Muscle of leg (tissue), 11 donors: ENCODE measurements around the gene C5AR2. TPM values are rescaled to one million over a fixed set of nuclear protein-coding genes. Genes with fewer than 3 reads are reported as not detected.
"Not testable (repeated sequence)": the region's sequence is repeated elsewhere in the genome, so short reads cannot be mapped to it uniquely, and the experiment has no call there.

ENCODE experiments used
- DNase-seq: peaks from one replicate; pipeline ENCODE4 v3.0.0; 2013
- H3K27ac ChIP-seq: one replicate; pipeline ENCODE4 v1.5.1; 2013; ENCODE audit warnings: mild to moderate bottlenecking, low read length, control low read depth
- H3K27me3 ChIP-seq: one replicate; pipeline ENCODE4 v1.6.1; 2013; ENCODE audit warnings: low read length; ENCODE audit not compliant: control insufficient read depth, insufficient read depth
- H3K36me3 ChIP-seq: one replicate; pipeline ENCODE4 v1.6.1; 2013; ENCODE audit warnings: low read length; ENCODE audit not compliant: control insufficient read depth, insufficient read depth
- H3K4me1 ChIP-seq: one replicate; pipeline ENCODE4 v1.6.1; 2013; ENCODE audit warnings: low read length; ENCODE audit not compliant: control insufficient read depth, insufficient read depth
- H3K4me3 ChIP-seq: one replicate; pipeline ENCODE4 v1.5.1; 2013; ENCODE audit warnings: low read length, control low read depth
- H3K9me3 ChIP-seq: replicated peaks from 2 replicates; pipeline ENCODE4 v1.6.1; 2013; ENCODE audit warnings: low read depth, low read length; ENCODE audit not compliant: control insufficient read depth
- WGBS: methylation state at CpG from one replicate; pipeline ENCODE4 v1.1.5; 2013; ENCODE audit warnings: missing lambda C conversion rate; ENCODE audit not compliant: insufficient coverage; 5-methylcytosine and 5-hydroxymethylcytosine counted together
- polyA plus RNA-seq, 8 donors: library from polyadenylated mRNA; unstranded; fragments of 120-200 nt; gene quantifications; one replicate each; pipeline versions ENCODE4 v1.2.1 to v1.2.3, GENCODE V29; 2013; ENCODE audit warnings: inconsistent platforms in 1 of 8, low replicate concordance in 1 of 8; ENCODE audit not compliant: insufficient read length in 8 of 8, insufficient read depth in 1 of 8
- total RNA-seq: library from RNA; stranded (reverse); fragments of 120-200 nt; gene quantifications from one replicate; pipeline ENCODE4 v1.2.4, GENCODE V29; 2013

C5AR2 gene
- total and polyA plus RNA-seq, 9 donors: 0.21 to 0.68 (median 0.40) TPM

- Histone ChIP-seq H3K4me1 (no peaks in the 10 kb centered on the region), H3K4me3 (no peak overlapping the region), H3K36me3 (no peaks in the 10 kb centered on the region), H3K27me3 (no peaks in the 10 kb centered on the region), H3K27ac (no peak overlapping the region), H3K9me3 (no peaks in the 10 kb centered on the region)
- 85% methylated on average over 5 of the region's 11 CpGs for WGBS
- no peak for DNase-seq
Observed at GRCh38 chr19:47343194-47343802, 11.3 kb downstream of the C5AR2 start.

- H3K4me3 ChIP-seq: no peak overlapping the region
- no peak for DNase-seq
- no peaks in the 10 kb centered on the region for H3K36me3 ChIP-seq
- H3K27me3 ChIP-seq: no peaks in the 10 kb centered on the region
- no peak overlapping the region for H3K27ac ChIP-seq
- WGBS: 86% methylated on average over 1 of the region's 1 CpG
- no peaks in the 10 kb centered on the region for H3K9me3 ChIP-seq
- H3K4me1 ChIP-seq: peaks cover 5% of the 10 kb centered on the region
Observed at GRCh38 chr19:47344425-47344824, 12.4 kb downstream of the C5AR2 start.

DNA sequence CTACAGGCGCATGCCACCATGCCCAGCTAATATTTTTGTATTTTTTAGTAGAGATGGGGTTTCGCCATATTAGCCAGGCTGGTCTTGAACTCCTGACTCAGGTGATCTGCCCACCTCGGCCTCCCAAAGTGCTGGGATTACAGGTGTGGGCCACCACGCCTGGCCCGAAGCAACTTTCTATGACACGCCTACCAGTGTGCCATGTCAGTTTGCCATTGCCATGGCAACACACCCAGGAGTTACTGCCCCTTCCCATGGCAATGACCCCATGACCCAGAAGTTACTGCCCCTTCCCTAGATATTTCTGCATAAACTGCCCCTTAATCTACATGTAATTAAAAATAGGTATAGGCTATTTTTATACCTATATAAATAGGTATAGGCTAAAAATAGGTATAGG lies 14.0 kb downstream of the C5AR2 start:
- H3K27me3 ChIP-seq, H3K4me1 ChIP-seq, H3K36me3 ChIP-seq, DNase-seq, H3K4me3 ChIP-seq, H3K9me3 ChIP-seq, H3K27ac ChIP-seq: not testable (repeated sequence)
- 86% methylated on average over 6 of the region's 6 CpGs for WGBS

- 4% methylated on average over 62 of the region's 63 CpGs for WGBS
- H3K27me3 ChIP-seq: no peaks in the 10 kb centered on the region
- peak; percentile 99 for DNase-seq
- H3K4me1 ChIP-seq: peaks cover 8% of the 10 kb centered on the region
- peak within 1 kb of the TSS; percentile 99 for H3K4me3 ChIP-seq
- H3K27ac ChIP-seq: peak within 1 kb of the TSS; percentile 69
- no peaks in the 10 kb centered on the region for H3K9me3 ChIP-seq
- H3K36me3 ChIP-seq: peaks cover 20% of the 10 kb centered on the region
Observed at GRCh38 chr19:47348819-47349795, 17.1 kb downstream of the C5AR2 start, which contains the start of gene DHX34. TSS of gene DHX34 (plus strand) at chr19:47349315. CDS start at chr19:47353031, 3,716 bp downstream.

DNA sequence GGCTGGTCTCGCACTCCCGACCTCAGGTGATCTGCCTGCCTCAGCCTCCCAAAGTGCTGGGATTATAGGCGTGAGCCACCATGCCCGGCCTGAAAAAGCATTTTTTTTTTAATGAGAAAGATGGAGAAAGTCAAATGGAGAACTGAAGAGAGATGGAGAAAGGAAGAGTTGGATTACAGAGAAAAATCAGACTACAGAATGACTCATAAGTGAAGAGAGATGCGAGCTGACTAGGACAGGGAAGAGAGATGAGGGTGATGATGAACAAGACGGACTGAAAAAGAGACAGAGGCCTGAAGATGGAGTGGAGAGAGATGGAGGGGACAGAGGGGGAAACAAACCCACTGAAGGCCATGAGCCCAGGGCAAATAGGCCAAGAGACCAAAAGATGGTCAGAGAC lies 18.7 kb downstream of the C5AR2 start:
- Histone ChIP-seq H3K27ac (no peak overlapping the region), H3K9me3 (no peaks in the 10 kb centered on the region), H3K36me3 (peaks cover 33% of the 10 kb centered on the region), H3K4me1 (peaks cover 8% of the 10 kb centered on the region), H3K27me3 (no peaks in the 10 kb centered on the region), H3K4me3 (no peak overlapping the region)
- WGBS: 90% methylated on average over 6 of the region's 6 CpGs
- DNase-seq: no peak

DNA sequence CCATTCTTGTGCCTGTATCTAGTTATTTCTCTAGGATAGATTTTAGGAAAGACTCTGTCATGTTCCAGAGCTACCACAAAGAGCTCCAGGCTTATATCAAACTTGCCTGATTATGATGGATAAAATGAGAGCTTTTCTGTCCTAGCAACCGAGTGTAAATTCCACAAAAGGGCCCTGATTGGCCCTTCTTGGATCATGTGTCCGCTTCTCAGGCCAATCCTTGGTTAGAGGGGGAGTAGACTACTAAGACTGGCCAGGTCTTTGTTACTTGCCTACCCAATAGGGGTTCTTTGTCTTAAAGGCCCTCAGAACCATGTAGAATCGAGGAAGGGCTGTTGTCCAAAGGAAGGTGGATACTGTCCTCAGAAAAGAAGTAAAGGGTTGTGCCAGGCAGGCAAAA lies 19.6 kb downstream of the C5AR2 start:
- Histone ChIP-seq H3K27me3 (no peaks in the 10 kb centered on the region), H3K9me3 (peaks cover 2% of the 10 kb centered on the region), H3K4me3 (no peak overlapping the region), H3K4me1 (peaks cover 8% of the 10 kb centered on the region), H3K36me3 (peaks cover 42% of the 10 kb centered on the region), H3K27ac (no peak overlapping the region)
- DNase-seq: no peak
- 78% methylated on average over 2 of the region's 3 CpGs for WGBS

- Histone ChIP-seq H3K27me3 (no peaks in the 10 kb centered on the region), H3K36me3 (peaks cover 47% of the 10 kb centered on the region), H3K4me3 (no peak overlapping the region), H3K4me1 (peaks cover 8% of the 10 kb centered on the region), H3K9me3 (peaks cover 2% of the 10 kb centered on the region), H3K27ac (no peak overlapping the region)
- no peak for DNase-seq
- WGBS: no CpG with 5 or more reads among the region's 2 CpGs
Observed at GRCh38 chr19:47352095-47352494, 20.1 kb downstream of the C5AR2 start.

- no peaks in the 10 kb centered on the region for H3K27me3 ChIP-seq
- WGBS: 96% methylated on average over 24 of the region's 24 CpGs
- DNase-seq: no peak
- peaks cover 59% of the 10 kb centered on the region for H3K36me3 ChIP-seq
- peaks cover 4% of the 10 kb centered on the region for H3K9me3 ChIP-seq
- no peak overlapping the region for H3K27ac ChIP-seq
- no peak overlapping the region for H3K4me3 ChIP-seq
- peaks cover 8% of the 10 kb centered on the region for H3K4me1 ChIP-seq
Observed at GRCh38 chr19:47353307-47353712, 21.3 kb downstream of the C5AR2 start.

DNA sequence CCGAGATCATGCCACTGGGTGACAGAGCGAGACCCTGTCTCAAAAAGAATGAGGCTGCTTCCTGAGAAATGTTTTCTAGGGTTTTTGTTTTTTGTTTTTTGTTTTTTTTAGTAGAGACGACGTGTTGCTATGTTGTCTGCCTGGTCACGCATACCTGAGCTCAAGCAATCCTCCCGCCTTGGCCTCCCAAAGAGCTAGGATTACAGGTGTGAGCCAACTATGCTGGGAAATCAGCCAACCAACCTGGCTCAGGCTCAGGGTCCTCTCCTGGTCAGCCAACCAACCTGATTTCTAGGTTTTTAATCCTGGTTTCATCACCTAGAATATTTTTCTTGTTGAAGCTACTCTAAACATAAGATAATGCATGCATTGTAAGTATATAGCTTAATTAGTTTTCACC lies 24.9 kb downstream of the C5AR2 start:
- no peak for DNase-seq
- 96% methylated on average over 4 of the region's 6 CpGs for WGBS
- H3K36me3 ChIP-seq: peaks cover 91% of the 10 kb centered on the region

More for the DNA sequence above, 24.9 kb downstream of the C5AR2 start:
- no peaks in the 10 kb centered on the region for H3K4me1 ChIP-seq
- no peaks in the 10 kb centered on the region for H3K27me3 ChIP-seq
- H3K27ac ChIP-seq: no peak overlapping the region
- peaks cover 4% of the 10 kb centered on the region for H3K9me3 ChIP-seq
- H3K4me3 ChIP-seq: no peak overlapping the region
